Activated CD4-positive, alpha-beta T cell treated with anti-CD3 and anti-CD28 coated beads, Interleukin-2, amount 10 ng/mL, durations not matched to agents 7 days and 5 days (primary cell): Measurements from ENCODE around the gene SNRK. TPM values are rescaled to one million over a fixed set of nuclear protein-coding genes. Genes with fewer than 3 reads are reported as not detected.
A peak's percentile ranks its signal among the peaks of the same experiment; 100 is the strongest.
"Not testable (repeated sequence)": the region's sequence is repeated elsewhere in the genome, so short reads cannot be mapped to it uniquely, and the experiment has no call there.

Experiments used
- CTCF ChIA-PET: fragments of 350-600 bp; sonication (Branson Sonifier 250); formaldehyde crosslinking; loops from one replicate; lab custom pipeline; 2021; ENCODE audit warnings: antibody characterized with exemption; lab: Charles Lee
- POLR2A ChIA-PET: fragments of 350-600 bp; sonication (Branson Sonifier 250); formaldehyde crosslinking; loops from one replicate; lab custom pipeline; 2021; ENCODE audit warnings: antibody characterized with exemption; lab: Charles Lee
- DNase-seq: peaks from one replicate; pipeline ENCODE4 v3.0.0-alpha.2; 2020
- H3K27ac Mint-ChIP-seq: one replicate; pipeline ENCODE4 v1.8.0; 2021; ENCODE audit warnings: mild to moderate bottlenecking, moderate library complexity, mixed read lengths
- H3K27me3 Mint-ChIP-seq: one replicate; pipeline ENCODE4 v1.8.0; 2021; ENCODE audit warnings: mixed read lengths
- H3K36me3 Mint-ChIP-seq: one replicate; pipeline ENCODE4 v1.8.0; 2021; ENCODE audit warnings: low read depth, mixed read lengths
- H3K4me1 Mint-ChIP-seq: one replicate; pipeline ENCODE4 v1.8.0; 2021; ENCODE audit warnings: mixed read lengths
- H3K4me3 Mint-ChIP-seq: one replicate; pipeline ENCODE4 v1.8.0; 2021; ENCODE audit warnings: mild to moderate bottlenecking, moderate library complexity, mixed read lengths
- H3K9me3 Mint-ChIP-seq: one replicate; pipeline ENCODE4 v1.8.0; 2021; ENCODE audit warnings: mixed read lengths
- total RNA-seq, 2 experiments: library from RNA; stranded (reverse); gene quantifications; one replicate each; pipeline ENCODE4 v1.2.3, GENCODE V29; 2021

SNRK gene
- total RNA-seq, 2 experiments from 2014 or later = 62.9 to 65.6 TPM

DNA sequence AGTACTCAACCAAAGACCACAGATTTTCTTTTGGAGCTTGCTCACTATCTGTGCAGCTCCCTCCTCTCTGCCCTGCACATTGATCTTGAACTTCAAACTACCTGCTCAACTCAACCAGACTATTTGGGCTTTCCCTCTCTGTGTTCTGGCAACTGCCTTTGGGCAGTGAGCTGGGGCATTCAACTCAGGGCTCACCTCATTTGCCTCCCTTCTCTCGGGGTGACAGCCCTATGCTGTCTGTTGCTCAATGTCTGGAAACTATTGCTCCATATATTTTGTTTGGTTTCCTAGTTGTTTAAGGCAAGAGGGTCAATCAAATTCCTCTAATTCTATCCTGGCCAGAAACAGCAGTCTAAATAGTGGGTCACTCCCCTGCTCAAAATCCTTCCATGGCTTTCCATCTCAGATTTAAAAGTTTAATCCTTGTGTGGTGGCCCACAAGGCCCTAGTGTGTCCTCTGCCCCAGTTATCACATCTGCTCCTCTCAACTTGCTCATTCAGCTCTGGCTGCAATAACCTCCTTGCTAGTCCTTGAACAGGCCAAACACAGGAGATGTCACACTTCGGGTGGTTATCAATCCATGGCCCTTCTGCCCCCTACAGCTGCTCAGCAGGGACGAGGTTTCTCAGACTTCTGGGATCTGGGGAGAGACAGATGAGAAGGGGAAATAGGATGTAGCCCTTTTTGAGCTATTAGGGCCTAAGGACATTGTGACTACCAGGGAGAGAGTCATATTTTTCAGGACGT, 67.8 kb downstream of the SNRK start:
- H3K4me1 Mint-ChIP-seq = peaks cover 6% of the 10 kb centered on the region
- DNase-seq = no peak
- H3K27ac Mint-ChIP-seq = no peak overlapping the region
- no peaks in the 10 kb centered on the region for H3K27me3 Mint-ChIP-seq
- CTCF ChIA-PET = interaction anchor here (0.9 to 1.2 kb wide), 2 partner anchors 12 to 19 kb away, joined by 3 read pairs; no protein-coding TSS in a partner anchor
- peaks cover 75% of the 10 kb centered on the region for H3K36me3 Mint-ChIP-seq
- H3K9me3 Mint-ChIP-seq = peaks cover 70% of the 10 kb centered on the region
- H3K4me3 Mint-ChIP-seq = no peak overlapping the region
- POLR2A ChIA-PET = no interaction called here

DNA sequence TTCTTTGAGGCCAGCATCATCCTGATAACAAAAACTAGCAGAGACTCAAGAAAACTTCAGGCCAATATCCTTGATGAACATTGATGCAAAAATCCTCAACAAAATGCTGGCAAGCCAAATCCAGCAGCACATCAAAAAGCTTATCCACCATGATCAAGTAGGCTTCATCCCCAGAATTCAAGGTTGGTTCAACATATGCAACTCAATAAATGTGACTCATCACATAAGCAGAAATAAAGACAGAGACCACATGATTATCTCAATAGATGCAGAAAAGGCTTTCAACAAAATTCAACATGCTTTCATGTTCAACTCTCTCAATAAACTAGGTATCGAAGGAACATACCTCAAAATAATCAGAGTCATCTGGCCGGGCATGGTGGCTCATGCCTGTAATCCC, 69.7 kb downstream of the SNRK start:
- DNase-seq, POLR2A ChIA-PET, H3K27ac Mint-ChIP-seq, H3K4me3 Mint-ChIP-seq, H3K27me3 Mint-ChIP-seq, H3K4me1 Mint-ChIP-seq: not testable (repeated sequence)
- peaks cover 64% of the 10 kb centered on the region for H3K9me3 Mint-ChIP-seq
- H3K36me3 Mint-ChIP-seq = peaks cover 55% of the 10 kb centered on the region
- CTCF ChIA-PET = interaction anchor here (0.9 to 1.3 kb wide), 4 partner anchors 9 to 30 kb away, joined by 3 to 5 read pairs (median 3); no protein-coding TSS in a partner anchor

DNA sequence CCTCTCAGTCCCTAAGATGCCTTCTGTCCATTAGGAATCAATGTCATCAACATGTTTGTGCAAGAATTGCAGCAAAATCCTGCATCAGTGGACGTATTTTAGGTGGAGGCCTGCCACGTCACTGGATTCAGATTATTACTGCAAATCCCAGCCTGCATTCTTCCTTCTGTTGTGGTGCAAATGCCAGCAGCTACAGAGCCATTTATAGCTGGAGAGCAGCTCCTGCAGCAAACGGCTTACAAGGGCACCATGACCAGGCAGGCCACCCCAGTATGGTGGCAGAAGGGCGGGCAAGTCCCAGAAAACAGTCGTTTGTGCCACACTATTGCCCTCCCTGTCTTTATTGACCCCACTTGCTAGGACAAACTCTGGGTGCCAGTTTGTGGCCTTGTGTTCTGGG, 74.7 kb downstream of the SNRK start:
- Mint-ChIP-seq H3K27me3 (no peaks in the 10 kb centered on the region), H3K9me3 (peaks cover 16% of the 10 kb centered on the region), H3K27ac (no peak overlapping the region), H3K4me3 (no peak overlapping the region), H3K36me3 (peaks cover 7% of the 10 kb centered on the region), H3K4me1 (no peaks in the 10 kb centered on the region)
- POLR2A ChIA-PET = no interaction called here
- CTCF ChIA-PET = interaction anchor here (0.9 to 1.0 kb wide), 2 partner anchors 13 to 15 kb away, joined by 3 read pairs; no protein-coding TSS in a partner anchor
- DNase-seq = no peak

DNA sequence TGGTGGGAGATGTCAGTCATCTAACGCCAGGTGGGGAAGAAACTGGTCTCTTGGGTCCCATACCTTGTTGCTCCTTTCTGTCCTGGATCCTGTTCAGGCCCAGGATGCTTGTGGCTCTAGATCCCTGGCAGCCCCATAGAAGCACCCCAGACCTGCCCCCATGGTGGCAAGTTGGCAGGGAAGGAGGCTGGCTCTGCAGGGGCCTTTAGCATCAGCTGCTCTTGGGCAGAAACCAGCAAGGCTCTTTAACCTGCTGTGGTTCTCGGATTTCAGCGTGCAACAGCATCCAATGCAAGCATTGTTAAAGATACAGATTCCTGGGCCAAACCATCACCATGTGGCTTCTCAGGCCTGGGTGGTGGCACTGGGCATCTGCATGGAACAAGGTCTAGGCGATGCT, 75.8 kb downstream of the SNRK start:
- DNase-seq = no peak

DNA sequence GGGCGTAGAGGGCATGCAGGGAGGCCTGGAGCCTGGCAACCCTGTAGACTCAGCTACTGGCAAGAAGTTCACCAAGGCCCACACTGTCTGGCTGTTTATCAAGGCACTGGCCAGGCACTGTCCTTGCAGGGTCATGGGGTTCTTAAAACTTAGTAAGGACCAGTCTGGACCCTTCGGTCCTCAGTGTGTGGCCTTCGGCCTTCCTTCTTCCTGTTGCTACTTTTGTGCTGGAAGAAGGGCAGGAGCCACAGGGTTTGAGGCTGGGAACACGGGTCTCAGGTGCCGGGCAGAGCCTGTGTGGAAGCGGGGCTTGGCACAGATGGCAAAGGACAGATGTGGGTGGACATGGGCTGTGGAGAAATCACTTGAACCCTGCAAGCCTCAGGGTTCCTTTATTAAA, 76.6 kb downstream of the SNRK start:
- Mint-ChIP-seq H3K4me1 (no peaks in the 10 kb centered on the region), H3K27ac (no peak overlapping the region), H3K4me3 (no peak overlapping the region), H3K36me3 (peaks cover 2% of the 10 kb centered on the region), H3K9me3 (peaks cover 4% of the 10 kb centered on the region), H3K27me3 (no peaks in the 10 kb centered on the region)
- ChIA-PET CTCF (no interaction called here), POLR2A (no interaction called here)
- no peak for DNase-seq

More for the DNA sequence above, 75.8 kb downstream of the SNRK start:
- Mint-ChIP-seq H3K4me3 (no peak overlapping the region), H3K36me3 (peaks cover 6% of the 10 kb centered on the region), H3K4me1 (no peaks in the 10 kb centered on the region), H3K27me3 (no peaks in the 10 kb centered on the region), H3K27ac (peak overlapping the region; percentile 19), H3K9me3 (peaks cover 9% of the 10 kb centered on the region)
- POLR2A ChIA-PET = no interaction called here
- CTCF ChIA-PET = interaction anchor here (0.9 kb wide), 1 partner anchor 14 kb away, joined by 3 read pairs; no protein-coding TSS in a partner anchor

DNA sequence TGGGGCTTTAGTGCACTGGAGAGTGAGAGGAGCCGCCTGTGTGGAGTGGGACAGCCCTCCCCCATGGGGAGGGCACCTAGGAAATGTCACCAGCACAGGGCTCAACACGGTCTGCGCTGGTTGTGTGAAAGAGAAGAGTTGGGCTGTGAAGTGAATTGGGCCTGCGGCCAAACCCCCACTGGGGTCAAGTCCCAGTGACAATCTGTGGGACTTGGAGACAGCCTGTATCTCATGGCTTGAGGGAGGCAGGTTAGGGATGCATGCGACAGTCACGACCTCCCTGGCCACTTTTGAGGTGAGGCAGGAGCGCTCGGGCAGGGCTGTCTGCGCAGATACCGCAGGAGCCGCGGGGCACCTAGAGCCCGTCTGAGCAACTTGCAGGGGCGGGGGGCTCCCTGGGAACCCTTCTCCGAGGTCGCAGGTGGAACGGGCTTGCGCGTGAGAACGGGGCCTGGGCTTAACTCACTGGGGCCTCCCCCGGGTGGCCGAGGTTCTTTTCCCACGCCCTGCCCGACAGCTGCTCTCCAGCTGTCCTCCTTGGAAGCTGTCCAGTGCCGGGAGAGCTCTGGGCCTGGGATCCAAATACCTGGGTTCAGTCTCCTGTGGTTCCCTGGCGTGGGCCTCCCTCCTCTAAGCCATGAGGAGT, 77.4 kb downstream of the SNRK start:
- H3K27ac Mint-ChIP-seq = no peak overlapping the region
- POLR2A ChIA-PET = no interaction called here

DNA sequence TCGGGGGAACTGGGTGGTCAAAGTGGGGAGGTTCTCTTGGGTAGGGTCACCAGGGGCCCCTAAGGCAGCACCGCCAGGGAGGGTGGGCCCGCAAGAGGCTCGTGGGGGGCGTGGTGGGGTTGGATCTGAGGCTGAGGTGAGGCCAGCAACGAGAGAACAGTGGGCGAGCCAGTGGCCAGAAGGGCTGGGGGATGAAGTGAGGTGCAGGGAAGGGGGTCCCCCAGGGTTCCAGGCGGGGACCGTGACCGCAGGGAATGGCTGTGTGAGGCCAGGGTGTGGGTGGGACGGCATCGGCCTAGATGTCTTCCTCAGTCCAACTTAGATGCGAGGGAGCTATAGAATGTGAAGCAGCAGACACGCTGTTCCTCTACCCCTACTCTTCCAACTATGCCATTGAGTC, 78.2 kb downstream of the SNRK start:
- Mint-ChIP-seq H3K9me3 (no peaks in the 10 kb centered on the region), H3K36me3 (no peaks in the 10 kb centered on the region), H3K27me3 (no peaks in the 10 kb centered on the region), H3K27ac (no peak overlapping the region), H3K4me3 (no peak overlapping the region), H3K4me1 (no peaks in the 10 kb centered on the region)
- no peak for DNase-seq
- CTCF ChIA-PET = interaction anchor here (2.6 kb wide), 1 partner anchor 14 kb away, joined by 8 read pairs; no protein-coding TSS in a partner anchor
- POLR2A ChIA-PET = no interaction called here

More for the DNA sequence above, 77.4 kb downstream of the SNRK start:
- CTCF ChIA-PET = no interaction called here
- Mint-ChIP-seq H3K36me3 (no peaks in the 10 kb centered on the region), H3K4me3 (no peak overlapping the region), H3K27me3 (no peaks in the 10 kb centered on the region), H3K9me3 (no peaks in the 10 kb centered on the region), H3K4me1 (no peaks in the 10 kb centered on the region)
- DNase-seq = no peak

DNA sequence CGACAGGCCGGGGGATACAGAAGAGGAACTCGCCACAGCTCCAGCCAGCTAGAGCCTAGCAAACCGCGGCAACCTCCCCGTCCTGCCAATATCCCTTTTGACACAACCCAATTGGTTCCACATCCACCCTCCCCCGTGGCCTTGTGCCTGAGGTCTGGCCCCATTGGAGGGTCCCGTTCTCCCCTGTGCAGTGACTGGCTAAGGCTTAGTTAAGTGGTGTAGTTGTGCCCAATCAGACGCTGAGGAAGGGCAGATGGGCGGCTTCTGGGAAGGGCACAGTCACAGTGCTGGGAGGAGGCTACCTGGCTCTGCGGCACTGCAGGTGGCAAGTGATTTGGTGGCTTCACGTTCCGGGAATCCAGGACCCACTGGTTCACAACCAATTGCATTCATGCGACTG, 78.6 kb downstream of the SNRK start:
- DNase-seq = no peak
- ChIA-PET CTCF (interaction anchor here (2.6 kb wide), 1 partner anchor 13 kb away, joined by 8 read pairs; no protein-coding TSS in a partner anchor), POLR2A (no interaction called here)
- Mint-ChIP-seq H3K27me3 (no peaks in the 10 kb centered on the region), H3K4me1 (no peaks in the 10 kb centered on the region), H3K9me3 (no peaks in the 10 kb centered on the region), H3K36me3 (no peaks in the 10 kb centered on the region), H3K4me3 (no peak overlapping the region), H3K27ac (no peak overlapping the region)

DNA sequence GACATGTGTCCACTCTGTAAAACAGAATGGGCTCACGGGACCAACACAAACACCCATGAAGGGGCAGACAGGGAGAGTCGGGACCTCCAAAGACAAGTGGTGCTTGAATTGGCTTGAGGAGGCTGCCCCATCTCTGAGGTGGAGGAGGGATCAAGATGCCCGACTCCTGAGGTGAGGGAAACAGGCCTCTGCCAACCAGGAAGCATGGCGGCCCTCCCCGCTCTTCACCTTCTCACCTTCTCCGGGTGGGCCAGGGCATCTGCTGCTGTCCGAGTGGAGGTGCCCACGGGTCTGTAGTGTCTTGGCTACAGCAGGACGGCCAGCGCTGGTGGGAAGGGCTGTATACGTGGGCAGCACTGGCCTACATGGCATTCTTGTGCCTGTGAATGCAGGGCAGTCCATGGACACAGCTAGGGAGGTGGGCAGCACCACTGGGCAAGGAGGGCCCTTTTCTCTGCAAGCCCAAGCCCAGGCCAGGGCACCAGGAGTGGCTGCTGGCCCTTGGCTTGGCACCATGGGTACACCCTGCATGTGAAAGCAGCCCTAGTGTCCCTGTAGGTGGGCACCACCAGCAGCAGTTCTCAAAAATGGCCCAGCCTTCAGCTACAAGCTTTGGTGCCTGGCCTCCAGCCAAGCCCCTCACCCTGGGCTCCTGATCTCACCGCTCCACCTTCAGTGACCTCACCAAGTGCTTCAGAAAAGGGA, 79.4 kb downstream of the SNRK start:
- Mint-ChIP-seq H3K36me3 (no peaks in the 10 kb centered on the region), H3K4me1 (no peaks in the 10 kb centered on the region), H3K27me3 (no peaks in the 10 kb centered on the region), H3K4me3 (no peak overlapping the region), H3K9me3 (no peaks in the 10 kb centered on the region), H3K27ac (peak overlapping the region; percentile 50)
- no peak for DNase-seq
- CTCF ChIA-PET = interaction anchor here (2.6 kb wide), 1 partner anchor 13 kb away, joined by 8 read pairs; no protein-coding TSS in a partner anchor
- POLR2A ChIA-PET = no interaction called here

DNA sequence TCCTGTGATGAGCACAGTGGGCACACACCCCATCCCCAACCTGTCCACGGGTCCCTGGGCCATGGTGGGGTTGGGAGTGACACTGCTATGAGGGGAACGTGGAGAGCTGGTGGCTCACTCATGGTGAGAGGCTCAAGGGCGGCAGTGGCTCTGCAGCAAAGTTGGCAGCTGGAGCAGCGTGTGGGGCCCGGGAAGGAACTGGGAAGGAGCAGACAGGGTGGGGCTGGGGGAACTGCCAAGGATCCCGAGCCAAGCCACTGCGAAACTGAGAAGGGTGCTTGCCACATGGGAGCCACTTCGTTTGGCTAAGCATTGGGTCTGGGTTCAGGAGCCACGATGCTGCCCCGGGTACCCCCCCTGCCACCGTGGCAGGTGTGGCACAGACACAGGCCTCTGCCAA, 80.1 kb downstream of the SNRK start:
- no peaks in the 10 kb centered on the region for H3K9me3 Mint-ChIP-seq
- POLR2A ChIA-PET = no interaction called here
- H3K4me1 Mint-ChIP-seq = no peaks in the 10 kb centered on the region
- no peak overlapping the region for H3K4me3 Mint-ChIP-seq
- no peak for DNase-seq
- peak overlapping the region; percentile 50 for H3K27ac Mint-ChIP-seq
- no peaks in the 10 kb centered on the region for H3K27me3 Mint-ChIP-seq
- CTCF ChIA-PET = interaction anchor here (2.6 kb wide), 1 partner anchor 12 kb away, joined by 8 read pairs; no protein-coding TSS in a partner anchor
- H3K36me3 Mint-ChIP-seq = no peaks in the 10 kb centered on the region

DNA sequence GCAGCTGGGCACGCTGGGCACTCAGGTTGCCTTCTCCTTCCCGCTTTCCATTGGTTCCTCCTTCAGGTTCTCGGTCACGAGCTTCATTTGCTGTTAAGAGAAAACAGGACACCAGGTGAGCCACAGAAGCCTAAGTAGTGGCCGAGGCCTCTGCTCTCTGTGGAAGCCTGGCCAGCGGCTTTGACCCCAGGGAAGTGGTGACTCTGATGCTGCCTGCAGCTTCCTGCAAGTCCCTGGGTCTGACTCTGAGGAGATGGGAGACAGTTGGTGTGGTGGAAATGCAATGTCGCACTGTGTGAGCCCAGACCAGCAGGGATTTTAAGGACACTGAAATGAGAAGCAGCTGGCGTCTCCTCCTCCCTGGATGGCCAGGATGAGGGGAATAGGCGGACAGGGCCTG, 80.5 kb downstream of the SNRK start:
- H3K27ac Mint-ChIP-seq = no peak overlapping the region
- no peak overlapping the region for H3K4me3 Mint-ChIP-seq
- no peak for DNase-seq
- H3K9me3 Mint-ChIP-seq = no peaks in the 10 kb centered on the region
- H3K27me3 Mint-ChIP-seq = no peaks in the 10 kb centered on the region
- CTCF ChIA-PET = interaction anchor here (2.6 kb wide), 1 partner anchor 11 kb away, joined by 8 read pairs; no protein-coding TSS in a partner anchor
- POLR2A ChIA-PET = no interaction called here
- H3K36me3 Mint-ChIP-seq = no peaks in the 10 kb centered on the region
- H3K4me1 Mint-ChIP-seq = no peaks in the 10 kb centered on the region

DNA sequence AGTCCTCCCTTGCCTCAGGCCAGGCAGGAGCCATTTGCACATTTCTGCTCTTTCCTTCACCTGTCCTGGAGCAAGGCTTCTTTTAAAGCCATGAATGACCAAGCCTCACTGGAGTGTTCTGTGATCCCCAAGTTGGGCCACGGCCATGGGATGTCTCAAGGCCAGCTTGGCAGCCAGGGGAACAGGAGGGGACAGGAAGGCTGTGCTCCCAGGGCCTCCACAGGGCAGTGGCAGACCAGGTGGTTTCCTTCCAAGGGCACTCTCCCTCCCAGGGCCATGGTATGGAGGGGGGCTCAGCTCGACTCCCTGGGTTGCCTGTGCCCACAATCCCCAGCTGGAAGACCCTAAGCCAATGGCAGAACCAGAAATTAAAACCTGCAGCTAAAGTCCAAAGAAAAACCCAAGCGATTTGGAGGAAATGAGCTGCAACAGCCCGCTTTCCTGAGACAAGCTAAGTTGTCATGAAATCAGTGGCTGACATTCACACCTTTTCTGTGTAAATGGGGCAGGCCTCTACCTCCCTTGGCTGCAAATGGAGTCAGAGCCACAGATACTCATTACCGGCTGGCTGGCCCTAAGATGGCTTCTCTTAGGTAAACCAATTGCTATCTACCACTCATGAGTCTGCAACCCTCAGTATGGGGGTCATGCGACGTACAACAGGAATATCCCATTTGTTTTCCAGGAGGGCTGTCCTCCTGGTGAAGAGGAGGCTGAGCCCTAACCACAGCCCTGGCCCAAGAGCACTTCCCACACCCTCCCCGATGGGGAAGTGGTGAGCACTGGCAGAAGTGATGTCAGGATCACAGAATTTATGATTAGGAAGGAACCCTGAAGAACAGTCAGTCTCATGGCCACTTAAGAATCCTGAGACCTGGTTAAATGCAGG, 83.3 kb downstream of the SNRK start:
- POLR2A ChIA-PET = no interaction called here
- H3K4me3 Mint-ChIP-seq = no peak overlapping the region
- no peaks in the 10 kb centered on the region for H3K27me3 Mint-ChIP-seq
- no peaks in the 10 kb centered on the region for H3K9me3 Mint-ChIP-seq
- DNase-seq = no peak
- H3K4me1 Mint-ChIP-seq = no peaks in the 10 kb centered on the region
- H3K27ac Mint-ChIP-seq = no peak overlapping the region
- no peaks in the 10 kb centered on the region for H3K36me3 Mint-ChIP-seq
- CTCF ChIA-PET = no interaction called here
